K562 (cell line): ENCODE measurements around the gene MKNK1. TPM values are rescaled to one million over a fixed set of nuclear protein-coding genes. Genes with fewer than 3 reads are reported as not detected.
A peak's percentile ranks its signal among the peaks of the same experiment; 100 is the strongest.

Experiments
- ATAC-seq: fragments of 200-7000 bp; cut with Tn5 transposase; 3 replicates; pipeline ENCODE4 v1.9.1; 2020; ENCODE audit warnings: moderate library complexity
- BruUV-seq: library from RNA; stranded (reverse); fragments of 400-500 nt; replicated peaks from 2 replicates; lab custom pipeline; 2021; lab: Mats Ljungman, UMichigan
- CTCF ChIA-PET: fragments of 300-600 bp; formaldehyde crosslinking; extraction: SDS; loops from one replicate; lab custom pipeline; 2021; ENCODE audit warnings: low intra/inter-chr PET ratio; lab: Yijun Ruan, JAX
- POLR2A ChIA-PET: fragments of 300-600, 350-650 bp; sonication (Branson Sonifier 250); formaldehyde crosslinking; extraction: SDS; loops from one replicate; lab custom pipeline; 2021; ENCODE audit warnings: antibody characterized with exemption, inconsistent platforms; lab: Yijun Ruan, JAX
- DNase-seq, 4 experiments: peaks; one replicate each; pipeline versions ENCODE4 v3.0.0 to v3.0.0-alpha.2; 2011 to 2018; ENCODE audit warnings: low spot score in 3 of 4, mixed read lengths in 3 of 4; ENCODE audit errors: extremely low read depth in 1 of 4
- FAIRE-seq: peaks from 2 replicates; lab custom pipeline; 2011; peaks lifted over from hg19 to GRCh38; lab: Jason Lieb, UNC
- H2AFZ ChIP-seq: 2 replicates; pipeline ENCODE4 v1.6.0; 2011; ENCODE audit warnings: low read depth, low read length, control low read depth, inconsistent platforms
- H3K27ac ChIP-seq: fragments of 200-600 bp; 3 replicates; pipeline ENCODE4 v1.8.0; 2011; ENCODE audit warnings: low read depth, mild to moderate bottlenecking, control low read depth, inconsistent platforms, low read length, moderate library complexity, mixed read lengths; ENCODE audit errors: extremely low read depth
- H3K27me3 ChIP-seq, 2 experiments: fragments of 300-600 bp in 1 of 2; 2 replicates in 1 of 2; 3 replicates in 1 of 2; pipeline versions ENCODE4 v1.6.0 to v1.8.0; 2011; ENCODE audit warnings: inconsistent platforms in 2 of 2, low read length in 2 of 2, mild to moderate bottlenecking in 1 of 2, mixed read lengths in 1 of 2, moderate library complexity in 1 of 2; ENCODE audit not compliant: control insufficient read depth in 2 of 2, insufficient read depth in 2 of 2
- H3K36me3 ChIP-seq: fragments of 300-600 bp; 3 replicates; pipeline ENCODE4 v1.8.0; 2011; ENCODE audit warnings: mild to moderate bottlenecking, low read length, inconsistent platforms; ENCODE audit not compliant: control insufficient read depth, insufficient read depth
- H3K4me1 ChIP-seq, 2 experiments: fragments of 200-600 bp in 1 of 2; replicated peaks in 1 of 2; 2 replicates in 1 of 2; 3 replicates in 1 of 2; pipeline versions ENCODE4 v1.5.1 to v1.8.0; 2011; ENCODE audit warnings: inconsistent platforms in 2 of 2, low read length in 2 of 2, mild to moderate bottlenecking in 1 of 2, mixed read lengths in 1 of 2, moderate library complexity in 1 of 2; ENCODE audit not compliant: control insufficient read depth in 2 of 2, insufficient read depth in 2 of 2
- H3K4me2 ChIP-seq: 2 replicates; pipeline ENCODE4 v1.6.1; 2011; ENCODE audit warnings: low read length, control low read depth, inconsistent platforms, mixed read lengths; ENCODE audit not compliant: insufficient read depth
- H3K4me3 ChIP-seq: fragments of 200-600 bp; sonication (generic), shearing (Covaris generic); 2 replicates; pipeline ENCODE4 v1.5.1; 2016; ENCODE audit warnings: control low read depth, inconsistent platforms
- H3K79me2 ChIP-seq: fragments of 200-600 bp; 3 replicates; pipeline ENCODE4 v1.8.0; 2011; ENCODE audit warnings: low read length, inconsistent platforms; ENCODE audit not compliant: control insufficient read depth, insufficient read depth
- H3K9ac ChIP-seq, 2 experiments: 2 replicates each; pipeline versions ENCODE4 v1.6.0 to v1.6.1; 2011; ENCODE audit warnings: low read depth in 2 of 2, low read length in 2 of 2, control low read depth in 1 of 2, inconsistent platforms in 1 of 2, mild to moderate bottlenecking in 1 of 2, mixed read lengths in 1 of 2; ENCODE audit not compliant: insufficient read depth in 1 of 2
- H3K9me1 ChIP-seq: one replicate; pipeline ENCODE4 v1.6.0; 2011; ENCODE audit warnings: inconsistent platforms, mild to moderate bottlenecking, low read length, moderate library complexity; ENCODE audit not compliant: control insufficient read depth, insufficient read depth
- H3K9me3 ChIP-seq: replicated peaks from 2 replicates; pipeline ENCODE4 v1.5.1; 2011; ENCODE audit warnings: low read depth, low read length, inconsistent platforms; ENCODE audit not compliant: control insufficient read depth, insufficient read depth
- H4K20me1 ChIP-seq: replicated peaks from 2 replicates; pipeline ENCODE4 v1.6.1; 2011; ENCODE audit warnings: low read length, inconsistent platforms, mixed read lengths; ENCODE audit not compliant: control insufficient read depth, insufficient read depth
- ARID1B ChIP-seq: fragments of 450-650 bp; IDR thresholded peaks from 2 replicates; pipeline ENCODE4 v1.6.1; 2016; ENCODE audit warnings: antibody characterized with exemption, mild to moderate bottlenecking, inconsistent platforms
- C11orf30 ChIP-seq: fragments of 450-650 bp; IDR thresholded peaks from 2 replicates; pipeline ENCODE4 v1.6.1; 2016; ENCODE audit warnings: low read depth, mild to moderate bottlenecking
- EGR1 ChIP-seq: fragments of 450-650 bp; conservative IDR thresholded peaks from 2 replicates; pipeline ENCODE4 v1.6.1; 2017; ENCODE audit warnings: mild to moderate bottlenecking
- FOSL1 ChIP-seq: fragments of 200-800 bp; sonication (Bioruptor generic); conservative IDR thresholded peaks from 2 replicates; pipeline ENCODE4 v1.6.1; 2016; ENCODE audit warnings: missing genetic modification characterization, missing compliant biosample characterization
- MAFF ChIP-seq: IDR thresholded peaks from 2 replicates; pipeline ENCODE4 v1.6.1; 2012; ENCODE audit warnings: low read length, improper control_type of control experiment
- MAFG ChIP-seq: fragments of 450-650 bp; conservative IDR thresholded peaks from 2 replicates; pipeline ENCODE4 v1.6.1; 2016; ENCODE audit warnings: missing genetic modification characterization, missing compliant biosample characterization
- MAFK ChIP-seq: IDR thresholded peaks from 2 replicates; pipeline ENCODE4 v1.6.1; 2011; ENCODE audit warnings: low read length, improper control_type of control experiment
- PHF20 ChIP-seq: fragments of 450-650 bp; IDR thresholded peaks from 2 replicates; pipeline ENCODE4 v1.6.1; 2018; ENCODE audit not compliant: partially characterized antibody
- RCOR1 ChIP-seq, 2 experiments: IDR thresholded peaks; 2 replicates each; pipeline ENCODE4 v1.6.1; 2012; ENCODE audit warnings: low read depth in 2 of 2, low read length in 2 of 2, borderline replicate concordance in 1 of 2, improper control_type of control experiment in 1 of 2
- ZNF224 ChIP-seq: sonication (generic); formaldehyde crosslinking; IDR thresholded peaks from 2 replicates; pipeline ENCODE4 v1.8.0; 2022; ENCODE audit warnings: mild to moderate bottlenecking, missing genetic modification reagents
- ZNF232 ChIP-seq: sonication (generic); formaldehyde crosslinking; IDR thresholded peaks from 2 replicates; pipeline ENCODE4 v1.8.0; 2022; ENCODE audit warnings: mild to moderate bottlenecking, missing genetic modification reagents
- ZNF436 ChIP-seq: fragments of 250-450, 450-650 bp; sonication (Bioruptor Pico); formaldehyde crosslinking; IDR thresholded peaks from 2 replicates; pipeline ENCODE4 v1.7.0; 2020; ENCODE audit warnings: mild to moderate bottlenecking
- WGBS: fragments of 100-300 bp; shearing (Covaris generic); methylation state at CpG from one replicate; pipeline ENCODE4 v1.1.6; 2016; ENCODE audit warnings: low coverage, mixed read lengths; ENCODE audit not compliant: insufficient coverage; ENCODE audit errors: missing lambda C conversion rate; 5-methylcytosine and 5-hydroxymethylcytosine counted together
- in situ Hi-C: fragments of 300-500 bp; cut with MboI; formaldehyde crosslinking; loops from 4 replicates; pipeline ENCODE4 v1.15.0; 2018; ENCODE audit warnings: inconsistent platforms, mixed read lengths
- intact Hi-C: fragments of 100-400 bp; cut with micrococcal nuclease; formaldehyde crosslinking; loops from 2 replicates; pipeline ENCODE4 v1.14.2; 2022
- polyA plus RNA-seq, 8 experiments: library from polyadenylated mRNA; depleted of rRNA in 4 of 8; stranded (reverse) in 5 of 8; unstranded in 3 of 8; fragments of >200 nt; fragmentation: Nextera tagmentation in 2 of 8; fragmentation: Illumina TruSeq in 1 of 8; extraction: Ambion mirVana in 2 of 8; extraction: Trizol in 1 of 8; gene quantifications; 2 replicates each; pipeline versions ENCODE4 v1.2.1 to v1.2.3, GENCODE V29; 2011 to 2014; ENCODE audit warnings: inconsistent platforms in 1 of 8, missing spikeins in 1 of 8
- total RNA-seq, 7 experiments: library from RNA; depleted of rRNA in 6 of 7; stranded (reverse); fragments of >200 nt in 6 of 7; fragmentation: Illumina TruSeq in 2 of 7; extraction: Trizol in 2 of 7; gene quantifications; 2 replicates each; pipeline versions ENCODE4 v1.2.1 to v1.2.3, GENCODE V29; 2011 to 2021; ENCODE audit warnings: low replicate concordance in 1 of 7

Gene MKNK1
- total and polyA plus RNA-seq, 9 of the 15 experiments (the other 6 are each of a cell fraction or from before 2014, with no cell fraction given) = 27.7 to 51.3 (median 43.7) TPM

DNA sequence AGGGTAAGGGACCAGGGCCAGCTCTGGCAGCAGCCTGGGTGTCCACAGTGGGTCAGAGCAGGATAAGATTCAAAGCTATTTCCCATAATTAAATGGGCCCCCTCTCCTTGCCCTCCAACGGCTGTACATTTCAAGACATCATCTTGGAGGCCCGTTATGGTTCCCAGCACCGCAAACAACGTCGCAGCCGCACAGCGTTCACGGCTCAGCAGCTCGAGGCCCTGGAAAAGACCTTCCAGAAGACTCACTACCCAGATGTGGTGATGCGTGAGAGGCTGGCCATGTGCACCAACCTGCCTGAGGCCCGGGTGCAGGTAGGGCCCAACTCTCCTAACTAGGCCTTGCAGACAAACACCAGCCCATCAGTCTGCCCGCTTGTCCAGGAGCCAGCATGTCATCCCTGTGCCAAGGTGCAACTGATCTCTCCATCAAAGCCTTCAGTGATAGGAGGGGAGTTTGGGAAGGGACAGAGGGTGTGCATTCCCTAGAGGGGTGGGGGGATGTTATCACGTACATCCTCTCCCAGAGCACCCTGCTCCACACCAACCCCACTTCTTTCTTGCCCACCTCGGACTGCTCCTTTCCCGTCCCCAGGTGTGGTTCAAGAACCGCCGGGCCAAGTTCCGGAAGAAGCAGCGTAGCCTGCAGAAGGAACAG lies 93.6 kb downstream of the MKNK1 start:
- Histone ChIP-seq H3K4me2 (no peak overlapping the region), H3K9me3 (no peaks in the 10 kb centered on the region), H3K79me2 (no peaks in the 10 kb centered on the region), H3K4me1 (peaks cover 25 to 59% of the 10 kb centered on the region in 2 experiments; a peak in 4 of 5 replicates), H2AFZ (no peak overlapping the region), H3K27ac (no peak overlapping the region), H3K9me1 (no peaks in the 10 kb centered on the region), H3K36me3 (no peaks in the 10 kb centered on the region), H4K20me1 (no peaks in the 10 kb centered on the region), H3K9ac (0 out of 4 replicates have a peak overlapping the region, but pooled peaks of 1 of the 2 experiments have one; percentile 12), H3K4me3 (no peak overlapping the region), H3K27me3 (no peaks in the 10 kb centered on the region)
- WGBS = 82% methylated on average over 19 of the region's 19 CpGs
- CTCF ChIA-PET = no interaction called here
- no peak for FAIRE-seq
- no peak for DNase-seq
- in situ Hi-C loops = no loop called here
- BruUV-seq = no TSS peak
- intact Hi-C loops = no loop called here
- POLR2A ChIA-PET = interaction anchor here (0.6 to 5.8 kb wide), 2 partner anchors 9 to 68 kb away, joined by 3 to 36 read pairs; no protein-coding TSS in a partner anchor
- no peak for ATAC-seq
- TF ChIP-seq ZNF436 (no peak), ZNF224 (CRISPR knock-in tag) (0 out of 2 replicates have a peak, but pooled peaks have one; percentile 50)

DNA sequence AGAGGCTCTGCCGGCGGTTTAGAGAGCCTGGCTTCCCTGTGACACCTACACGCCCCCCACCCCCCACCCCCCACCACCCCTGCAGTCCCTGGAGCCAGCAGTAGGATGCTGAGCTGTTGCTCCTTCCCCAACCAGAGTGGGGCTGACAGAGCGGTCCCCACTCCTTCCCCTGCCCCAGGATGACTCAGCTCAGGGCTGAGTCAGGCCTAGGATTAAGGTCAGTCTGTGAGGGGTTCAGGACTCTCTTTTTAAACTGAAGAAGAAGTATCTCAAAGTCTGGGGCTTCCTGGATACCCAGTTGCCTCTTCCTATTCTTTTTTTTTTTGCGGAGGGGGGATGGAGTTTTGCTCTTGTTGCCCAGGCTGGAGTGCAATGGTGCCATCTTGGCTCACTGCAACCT lies 95.3 kb downstream of the MKNK1 start:
- no peak overlapping the region for H2AFZ ChIP-seq
- peaks cover 25 to 59% of the 10 kb centered on the region in 2 experiments; a peak in 4 of 5 replicates for H3K4me1 ChIP-seq
- H3K27me3 ChIP-seq = no peaks in the 10 kb centered on the region
- H3K9me1 ChIP-seq = no peaks in the 10 kb centered on the region
- DNase-seq (peak; percentile 86 to 93 (median 88)), FAIRE-seq (peak; percentile 97), ATAC-seq (peak; percentile 93)
- H3K9me3 ChIP-seq = no peaks in the 10 kb centered on the region
- no peak overlapping the region; the same call in 1 of the 2 replicates for H3K4me2 ChIP-seq
- H3K27ac ChIP-seq = peak overlapping the region; percentile 9; the same call in 1 of the 3 replicates
- no peaks in the 10 kb centered on the region for H4K20me1 ChIP-seq
- no peak overlapping the region for H3K4me3 ChIP-seq
- no TSS peak for BruUV-seq
- H3K9ac ChIP-seq = no peak overlapping the region
- in situ Hi-C loops = no loop called here
- WGBS = 14% methylated on average over 5 of the region's 5 CpGs
- ChIA-PET POLR2A (interaction anchor here (0.5 to 5.8 kb wide), 7 partner anchors 11 to 310 kb away, joined by 3 to 36 read pairs (median 3); no protein-coding TSS in a partner anchor), CTCF (no interaction called here)
- no peaks in the 10 kb centered on the region for H3K79me2 ChIP-seq
- intact Hi-C loops = no loop called here
- H3K36me3 ChIP-seq = no peaks in the 10 kb centered on the region
- TF ChIP-seq ZNF232 (no peak), MAFF (peak; percentile 81), EGR1 (peak; percentile 44), C11orf30 (peak; percentile 81), RCOR1 (IDR thresholded peaks at IDR 0.05; ENCODE audit: borderline replicate concordance in 1 of 2, low read depth in 2 of 2, low read length in 2 of 2) (peak in 1 of 2 experiments; percentile 78; a peak in 2 of 4 replicates), MAFK (peak; percentile 80), ARID1B (peak; percentile 75), MAFG (peak; percentile 57), FOSL1 (tag) (peak; percentile 92), PHF20 (peak; percentile 10)
